ENCODE results near the gene BZW1. TPM values are rescaled to one million over a fixed set of nuclear protein-coding genes. Genes with fewer than 3 reads are reported as not detected.
A peak's percentile ranks its signal among the peaks of the same experiment; 100 is the strongest.

Gene BZW1
- total RNA-seq, 1 donor from 2014 or later, result 433 TPM

DNA sequence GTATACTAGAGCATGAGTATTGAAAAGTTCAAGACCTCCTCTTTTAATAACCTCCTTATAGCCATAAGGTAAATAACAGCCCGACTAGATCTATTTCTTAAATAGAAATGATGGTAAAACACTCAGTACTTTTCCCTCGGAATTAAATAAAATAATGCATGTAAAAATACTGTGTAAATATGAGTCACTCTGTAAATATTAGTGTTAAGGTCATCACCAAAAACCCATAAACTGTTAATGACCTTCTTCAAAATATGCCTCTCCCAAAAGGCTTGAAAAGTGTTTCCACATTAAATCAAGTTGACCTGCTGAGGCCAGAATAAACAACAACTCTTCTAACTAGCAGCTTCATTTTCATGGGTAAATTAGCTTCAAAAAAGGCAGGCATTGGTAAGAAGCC, 25.3 kb upstream of the BZW1 start:
- peaks cover 7% of the 10 kb centered on the region for H3K27me3 Mint-ChIP-seq (ENCODE audit: low read depth)
- H3K4me3 Mint-ChIP-seq, result no peak overlapping the region
- H3K27ac Mint-ChIP-seq (ENCODE audit: unreplicated experiment), result no peak overlapping the region
- no peaks in the 10 kb centered on the region for H3K9me3 Mint-ChIP-seq
- H3K36me3 Mint-ChIP-seq (ENCODE audit: low read depth), result no peaks in the 10 kb centered on the region
- H3K4me1 Mint-ChIP-seq, result no peaks in the 10 kb centered on the region
- TF ChIP-seq, protein P1, sequence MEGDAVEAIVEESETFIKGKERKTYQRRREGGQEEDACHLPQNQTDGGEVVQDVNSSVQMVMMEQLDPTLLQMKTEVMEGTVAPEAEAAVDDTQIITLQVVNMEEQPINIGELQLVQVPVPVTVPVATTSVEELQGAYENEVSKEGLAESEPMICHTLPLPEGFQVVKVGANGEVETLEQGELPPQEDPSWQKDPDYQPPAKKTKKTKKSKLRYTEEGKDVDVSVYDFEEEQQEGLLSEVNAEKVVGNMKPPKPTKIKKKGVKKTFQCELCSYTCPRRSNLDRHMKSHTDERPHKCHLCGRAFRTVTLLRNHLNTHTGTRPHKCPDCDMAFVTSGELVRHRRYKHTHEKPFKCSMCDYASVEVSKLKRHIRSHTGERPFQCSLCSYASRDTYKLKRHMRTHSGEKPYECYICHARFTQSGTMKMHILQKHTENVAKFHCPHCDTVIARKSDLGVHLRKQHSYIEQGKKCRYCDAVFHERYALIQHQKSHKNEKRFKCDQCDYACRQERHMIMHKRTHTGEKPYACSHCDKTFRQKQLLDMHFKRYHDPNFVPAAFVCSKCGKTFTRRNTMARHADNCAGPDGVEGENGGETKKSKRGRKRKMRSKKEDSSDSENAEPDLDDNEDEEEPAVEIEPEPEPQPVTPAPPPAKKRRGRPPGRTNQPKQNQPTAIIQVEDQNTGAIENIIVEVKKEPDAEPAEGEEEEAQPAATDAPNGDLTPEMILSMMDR (conservative IDR thresholded peaks at IDR 0.05), result no peak
- no peak for DNase-seq (ENCODE audit: low read depth, low spot score)

DNA sequence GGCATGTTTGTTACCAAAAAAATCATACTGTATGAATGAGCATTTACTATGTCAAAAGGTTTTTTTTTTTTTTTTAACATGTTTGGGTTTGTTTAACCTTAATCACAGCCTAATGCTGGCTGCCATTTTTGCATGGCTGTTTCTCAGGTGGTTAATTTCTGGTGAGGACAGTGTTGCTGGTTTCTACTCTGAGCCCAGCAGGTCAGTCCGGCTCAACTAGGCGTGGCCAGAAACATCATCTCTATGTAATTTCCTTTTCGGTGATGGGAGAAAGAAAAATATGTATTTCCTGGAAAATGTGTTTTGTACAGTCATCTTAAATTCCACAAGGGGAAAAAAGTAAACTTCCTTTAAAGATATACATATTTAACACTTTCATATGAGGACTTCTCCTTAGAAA, 24.9 kb upstream of the BZW1 start:
- H3K4me1 Mint-ChIP-seq, result no peaks in the 10 kb centered on the region
- TF ChIP-seq, protein P1 (conservative IDR thresholded peaks at IDR 0.05), result no peak
- no peak overlapping the region for H3K4me3 Mint-ChIP-seq
- DNase-seq (ENCODE audit: low read depth, low spot score), result no peak
- H3K27ac Mint-ChIP-seq (ENCODE audit: unreplicated experiment), result no peak overlapping the region
- peaks cover 7% of the 10 kb centered on the region for H3K27me3 Mint-ChIP-seq (ENCODE audit: low read depth)
- no peaks in the 10 kb centered on the region for H3K9me3 Mint-ChIP-seq
- no peaks in the 10 kb centered on the region for H3K36me3 Mint-ChIP-seq (ENCODE audit: low read depth)

DNA sequence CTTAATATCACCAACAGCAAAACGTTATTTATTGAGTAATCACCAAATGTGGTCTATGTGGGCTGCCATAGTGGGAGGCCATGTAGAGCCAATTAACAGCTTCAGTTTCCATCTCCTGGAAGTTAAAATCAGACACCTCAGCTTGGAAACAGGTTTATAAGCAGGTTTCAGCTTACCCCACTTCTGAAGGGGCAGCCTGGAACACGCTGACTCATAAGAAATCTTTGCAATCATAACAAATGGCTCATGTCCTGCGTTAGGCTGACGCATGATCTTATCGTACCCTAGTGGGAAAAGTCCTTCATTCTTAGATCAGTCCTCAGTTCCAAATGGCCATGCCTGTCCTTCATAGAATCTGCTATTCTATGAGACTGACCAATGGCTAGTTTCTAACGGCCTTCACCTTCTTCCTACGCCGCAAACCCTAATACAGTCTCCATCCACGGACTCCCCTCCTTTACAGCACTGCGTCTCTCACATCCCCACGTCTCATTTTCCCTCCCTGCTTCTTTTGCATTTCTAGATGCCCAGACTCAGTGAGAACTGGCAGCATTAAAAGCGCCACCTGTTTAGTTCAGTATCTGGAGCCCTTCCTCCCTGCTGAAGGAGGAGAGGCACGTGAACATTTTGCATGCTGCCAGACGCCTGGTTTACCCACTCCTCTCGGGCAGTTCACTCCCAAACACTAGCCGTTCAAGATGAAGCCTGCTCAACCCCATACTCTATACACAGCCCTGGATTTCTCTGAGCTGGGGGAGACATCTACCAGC, 24.2 kb upstream of the BZW1 start:
- no peak overlapping the region for H3K27ac Mint-ChIP-seq (ENCODE audit: unreplicated experiment)
- H3K27me3 Mint-ChIP-seq (ENCODE audit: low read depth), result peaks cover 7% of the 10 kb centered on the region
- no peak for DNase-seq (ENCODE audit: low read depth, low spot score)
- H3K36me3 Mint-ChIP-seq (ENCODE audit: low read depth), result no peaks in the 10 kb centered on the region
- H3K4me3 Mint-ChIP-seq, result no peak overlapping the region
- no peaks in the 10 kb centered on the region for H3K4me1 Mint-ChIP-seq
- no peaks in the 10 kb centered on the region for H3K9me3 Mint-ChIP-seq
- TF ChIP-seq, protein P1 (conservative IDR thresholded peaks at IDR 0.05), result no peak

DNA sequence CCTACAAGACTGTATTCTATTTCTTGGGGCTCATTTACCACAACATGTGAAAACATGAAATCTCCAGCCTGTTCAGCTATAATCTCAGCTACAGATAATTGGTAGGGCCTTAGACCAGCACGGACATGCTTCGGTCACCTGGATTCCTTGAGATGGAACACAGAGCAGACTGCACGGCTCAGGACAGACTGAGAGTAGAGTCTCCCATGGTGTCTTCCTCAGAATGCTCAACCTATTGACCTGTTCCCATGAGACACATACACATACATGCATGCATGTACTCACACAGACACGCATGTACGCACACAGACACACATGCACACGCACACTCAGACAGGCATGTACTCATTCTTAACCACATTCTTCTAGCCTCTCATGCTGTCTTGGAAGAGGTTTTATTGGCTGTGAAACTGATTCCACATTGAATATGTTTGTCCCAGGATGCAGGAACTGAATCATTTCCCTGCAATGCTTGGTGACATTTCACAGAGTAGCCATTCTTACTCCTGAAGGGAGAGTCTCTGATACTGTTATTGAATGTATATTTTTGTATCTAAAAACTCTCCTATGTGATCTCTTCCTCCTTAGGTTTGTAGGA, 23.5 kb upstream of the BZW1 start:
- H3K36me3 Mint-ChIP-seq (ENCODE audit: low read depth), result no peaks in the 10 kb centered on the region
- no peaks in the 10 kb centered on the region for H3K4me1 Mint-ChIP-seq
- TF ChIP-seq, protein P1 (conservative IDR thresholded peaks at IDR 0.05), result no peak
- H3K27ac Mint-ChIP-seq (ENCODE audit: unreplicated experiment), result peak overlapping the region; percentile 64
- H3K27me3 Mint-ChIP-seq (ENCODE audit: low read depth), result peaks cover 7% of the 10 kb centered on the region
- no peak overlapping the region for H3K4me3 Mint-ChIP-seq
- no peaks in the 10 kb centered on the region for H3K9me3 Mint-ChIP-seq
- no peak for DNase-seq (ENCODE audit: low read depth, low spot score)

DNA sequence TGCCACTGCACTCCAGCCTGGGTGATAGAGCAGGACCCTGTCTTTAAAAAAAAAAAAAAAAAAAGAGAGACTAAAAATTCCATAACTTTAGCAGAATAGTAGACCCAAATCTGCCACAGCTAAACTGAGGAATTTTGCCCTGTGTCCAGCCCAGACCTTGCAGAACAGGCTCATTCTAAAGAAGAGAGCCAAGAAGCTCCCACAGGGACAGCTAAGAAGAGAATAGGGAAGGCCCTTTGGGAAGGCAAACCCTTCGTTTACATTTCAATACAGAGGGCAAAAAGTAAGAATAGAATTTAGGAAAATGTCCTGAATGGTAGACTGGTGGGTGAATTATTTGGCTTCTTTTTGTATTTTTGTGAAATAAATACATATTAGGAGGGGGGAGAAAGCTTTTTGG, 21.5 kb upstream of the BZW1 start:
- DNase-seq (ENCODE audit: low read depth, low spot score), result no peak
- no peak overlapping the region for H3K27ac Mint-ChIP-seq (ENCODE audit: unreplicated experiment)
- H3K4me3 Mint-ChIP-seq, result no peak overlapping the region
- TF ChIP-seq, protein P1 (conservative IDR thresholded peaks at IDR 0.05), result no peak
- H3K27me3 Mint-ChIP-seq (ENCODE audit: low read depth), result peaks cover under 1% of the 10 kb centered on the region
- no peaks in the 10 kb centered on the region for H3K36me3 Mint-ChIP-seq (ENCODE audit: low read depth)
- H3K4me1 Mint-ChIP-seq, result no peaks in the 10 kb centered on the region
- no peaks in the 10 kb centered on the region for H3K9me3 Mint-ChIP-seq
